GM23248 (cell line): Measurements from ENCODE around the gene PALD1. TPM values are rescaled to one million over a fixed set of nuclear protein-coding genes. Genes with fewer than 3 reads are reported as not detected.
A peak's percentile ranks its signal among the peaks of the same experiment; 100 is the strongest.

ENCODE experiments used
- DNase-seq: peaks from one replicate; pipeline ENCODE4 v3.0.0-alpha.2; 2015
- H2AFZ ChIP-seq: fragments of 200-600 bp; sonication (generic); 2 replicates; pipeline ENCODE4 v1.6.1; 2016; ENCODE audit warnings: antibody characterized with exemption
- H3F3A ChIP-seq: fragments of 200-600 bp; sonication (generic); 2 replicates; pipeline ENCODE4 v1.6.1; 2016; ENCODE audit warnings: mild to moderate bottlenecking, antibody characterized with exemption, mixed run types; ENCODE audit not compliant: insufficient read depth
- H3K27ac ChIP-seq: fragments of 200-600 bp; sonication (generic); 2 replicates; pipeline ENCODE4 v1.5.1; 2016; ENCODE audit warnings: mild to moderate bottlenecking
- H3K27me3 ChIP-seq: fragments of 200-600 bp; sonication (generic); replicated peaks from 2 replicates; pipeline ENCODE4 v1.6.1; 2016; ENCODE audit warnings: mild to moderate bottlenecking; ENCODE audit not compliant: insufficient read depth
- H3K36me3 ChIP-seq: fragments of 200-600 bp; sonication (generic); 2 replicates; pipeline ENCODE4 v1.6.1; 2016; ENCODE audit warnings: low read depth, mild to moderate bottlenecking
- H3K4me1 ChIP-seq: fragments of 200-600 bp; sonication (generic); 2 replicates; pipeline ENCODE4 v1.6.1; 2016; ENCODE audit warnings: mild to moderate bottlenecking; ENCODE audit not compliant: insufficient read depth
- H3K4me2 ChIP-seq: fragments of 200-600 bp; sonication (generic); one replicate; pipeline ENCODE4 v1.6.1; 2016; ENCODE audit warnings: mild to moderate bottlenecking; ENCODE audit not compliant: unreplicated experiment
- H3K4me3 ChIP-seq: fragments of 200-600 bp; sonication (generic); 2 replicates; pipeline ENCODE4 v1.5.1; 2016; ENCODE audit warnings: mild to moderate bottlenecking
- H3K79me2 ChIP-seq: fragments of 200-600 bp; sonication (generic); 2 replicates; pipeline ENCODE4 v1.6.1; 2016; ENCODE audit warnings: mild to moderate bottlenecking; ENCODE audit not compliant: insufficient read depth
- H3K9ac ChIP-seq: fragments of 200-600 bp; sonication (generic); 2 replicates; pipeline ENCODE4 v1.6.1; 2016; ENCODE audit warnings: mild to moderate bottlenecking
- H3K9me2 ChIP-seq: fragments of 200-600 bp; sonication (generic); 2 replicates; pipeline ENCODE4 v1.6.1; 2016; ENCODE audit warnings: mixed run types, mild to moderate bottlenecking, moderate library complexity; ENCODE audit not compliant: insufficient read depth
- H3K9me3 ChIP-seq: fragments of 200-600 bp; sonication (generic); one replicate; pipeline ENCODE4 v1.6.1; 2017; ENCODE audit warnings: low read depth
- H4K20me1 ChIP-seq: fragments of 200-600 bp; sonication (generic); 2 replicates; pipeline ENCODE4 v1.6.0; 2016; ENCODE audit not compliant: insufficient read depth
- EZH2 ChIP-seq: fragments of 200-600 bp; sonication (generic); IDR thresholded peaks from 2 replicates; pipeline ENCODE4 v1.6.1; 2018; ENCODE audit warnings: antibody characterized with exemption, mild to moderate bottlenecking; ENCODE audit not compliant: insufficient read depth, poor library complexity, severe bottlenecking
- EZH2phosphoT487 ChIP-seq: fragments of 200-600 bp; sonication (generic); IDR thresholded peaks from 2 replicates; pipeline ENCODE4 v1.6.1; 2018; ENCODE audit warnings: antibody characterized with exemption, moderate library complexity, mild to moderate bottlenecking, low read depth; ENCODE audit not compliant: insufficient read depth
- WGBS, 2 experiments: methylation state at CpG; one replicate each; pipeline ENCODE4 v1.1.6; 2015 to 2017; ENCODE audit warnings: low lambda C conversion rate in 2 of 2, low coverage in 1 of 2; ENCODE audit errors: missing lambda C conversion rate in 2 of 2; 5-methylcytosine and 5-hydroxymethylcytosine counted together
- in situ Hi-C: fragments of 300-500 bp; cut with MboI; formaldehyde crosslinking; loops from 2 replicates; pipeline ENCODE4 v1.15.0; 2020
- polyA plus RNA-seq: library from polyadenylated mRNA; unstranded; fragments of >200 nt; fragmentation: Nextera tagmentation; extraction: Ambion mirVana; gene quantifications from 2 replicates; pipeline ENCODE4 v1.2.1, GENCODE V29; 2016
- total RNA-seq: library from RNA; depleted of rRNA; stranded (reverse); fragments of >200 nt; shearing (Covaris generic); gene quantifications from 2 replicates; pipeline ENCODE4 v1.2.3, GENCODE V29; 2014

Gene PALD1
- total and polyA plus RNA-seq, 2 experiments from 2014 or later: not detected

- Histone ChIP-seq H4K20me1 (no peaks in the 10 kb centered on the region), H3F3A (no peaks in the 10 kb centered on the region; the same call in 1 of the 2 replicates), H2AFZ (no peak overlapping the region), H3K9me2 (no peaks in the 10 kb centered on the region), H3K36me3 (no peaks in the 10 kb centered on the region), H3K4me3 (no peak overlapping the region), H3K9me3 (no peaks in the 10 kb centered on the region), H3K27ac (no peak overlapping the region), H3K4me2 (no peak overlapping the region), H3K9ac (no peak overlapping the region), H3K79me2 (no peaks in the 10 kb centered on the region), H3K4me1 (no peaks in the 10 kb centered on the region), H3K27me3 (no peaks in the 10 kb centered on the region)
- WGBS, 2 experiments: 78 to 79% methylated on average over 4 of the region's 4 CpGs
- no peak for DNase-seq
- in situ Hi-C loops: no loop called here
- no peak for TF ChIP-seq EZH2
- no peak for TF ChIP-seq EZH2phosphoT487
Measured at GRCh38 chr10:70571236-70571635, 92.7 kb downstream of the PALD1 start.

GRCh38 chr10:70571636-70572439 is 93.3 kb downstream of the PALD1 start:
- Histone ChIP-seq H3K4me1 (peaks cover 5% of the 10 kb centered on the region), H3K4me2 (no peak overlapping the region), H3K9me2 (no peaks in the 10 kb centered on the region), H3K27ac (no peak overlapping the region), H3K36me3 (no peaks in the 10 kb centered on the region), H3K27me3 (no peaks in the 10 kb centered on the region), H3F3A (no peaks in the 10 kb centered on the region; the same call in 1 of the 2 replicates), H3K79me2 (no peaks in the 10 kb centered on the region), H3K4me3 (no peak overlapping the region), H4K20me1 (no peaks in the 10 kb centered on the region), H2AFZ (no peak overlapping the region), H3K9ac (no peak overlapping the region), H3K9me3 (no peaks in the 10 kb centered on the region)
- TF ChIP-seq EZH2phosphoT487: no peak
- no peak for TF ChIP-seq EZH2
- DNase-seq: no peak
- in situ Hi-C loops: no loop called here
- 75 to 82% methylated on average over 15 to 16 of the region's 16 CpGs for WGBS, 2 experiments

- Histone ChIP-seq H3K79me2 (no peaks in the 10 kb centered on the region), H3K27me3 (no peaks in the 10 kb centered on the region), H3K36me3 (no peaks in the 10 kb centered on the region), H3K4me1 (peaks cover 9% of the 10 kb centered on the region), H2AFZ (no peak overlapping the region), H3K4me3 (no peak overlapping the region), H4K20me1 (no peaks in the 10 kb centered on the region), H3K27ac (no peak overlapping the region), H3F3A (no peaks in the 10 kb centered on the region; the same call in 1 of the 2 replicates), H3K9me3 (no peaks in the 10 kb centered on the region), H3K9me2 (no peaks in the 10 kb centered on the region), H3K4me2 (no peak overlapping the region), H3K9ac (no peak overlapping the region)
- TF ChIP-seq EZH2phosphoT487 (no peak), EZH2 (no peak)
- in situ Hi-C loops: no loop called here
- WGBS, 2 experiments: 87 to 91% methylated on average over 11 of the region's 11 CpGs
- no peak for DNase-seq
Measured at GRCh38 chr10:70573599-70574506, 95.3 kb downstream of the PALD1 start.

GRCh38 chr10:70575486-70575873 is 96.9 kb downstream of the PALD1 start:
- in situ Hi-C loops: no loop called here
- no peaks in the 10 kb centered on the region for H3K9me3 ChIP-seq

More at GRCh38 chr10:70575486-70575873, 96.9 kb downstream of the PALD1 start:
- no peak for TF ChIP-seq EZH2phosphoT487
- TF ChIP-seq EZH2: no peak
- Histone ChIP-seq H3F3A (no peaks in the 10 kb centered on the region; the same call in 1 of the 2 replicates), H3K27me3 (no peaks in the 10 kb centered on the region), H3K9ac (no peak overlapping the region), H3K36me3 (no peaks in the 10 kb centered on the region), H3K4me2 (no peak overlapping the region), H3K9me2 (no peaks in the 10 kb centered on the region), H4K20me1 (no peaks in the 10 kb centered on the region), H3K27ac (no peak overlapping the region), H3K79me2 (no peaks in the 10 kb centered on the region), H3K4me1 (peaks cover 9% of the 10 kb centered on the region), H3K4me3 (no peak overlapping the region), H2AFZ (no peak overlapping the region)
- DNase-seq: peak; percentile 22
- 13 to 18% methylated on average over 4 of the region's 4 CpGs for WGBS, 2 experiments
